ENCODE measurements around the gene KDM2A.
"Not testable (repeated sequence)": the region's sequence is repeated elsewhere in the genome, so short reads cannot be mapped to it uniquely, and the experiment has no call there.

KDM2A gene

DNA sequence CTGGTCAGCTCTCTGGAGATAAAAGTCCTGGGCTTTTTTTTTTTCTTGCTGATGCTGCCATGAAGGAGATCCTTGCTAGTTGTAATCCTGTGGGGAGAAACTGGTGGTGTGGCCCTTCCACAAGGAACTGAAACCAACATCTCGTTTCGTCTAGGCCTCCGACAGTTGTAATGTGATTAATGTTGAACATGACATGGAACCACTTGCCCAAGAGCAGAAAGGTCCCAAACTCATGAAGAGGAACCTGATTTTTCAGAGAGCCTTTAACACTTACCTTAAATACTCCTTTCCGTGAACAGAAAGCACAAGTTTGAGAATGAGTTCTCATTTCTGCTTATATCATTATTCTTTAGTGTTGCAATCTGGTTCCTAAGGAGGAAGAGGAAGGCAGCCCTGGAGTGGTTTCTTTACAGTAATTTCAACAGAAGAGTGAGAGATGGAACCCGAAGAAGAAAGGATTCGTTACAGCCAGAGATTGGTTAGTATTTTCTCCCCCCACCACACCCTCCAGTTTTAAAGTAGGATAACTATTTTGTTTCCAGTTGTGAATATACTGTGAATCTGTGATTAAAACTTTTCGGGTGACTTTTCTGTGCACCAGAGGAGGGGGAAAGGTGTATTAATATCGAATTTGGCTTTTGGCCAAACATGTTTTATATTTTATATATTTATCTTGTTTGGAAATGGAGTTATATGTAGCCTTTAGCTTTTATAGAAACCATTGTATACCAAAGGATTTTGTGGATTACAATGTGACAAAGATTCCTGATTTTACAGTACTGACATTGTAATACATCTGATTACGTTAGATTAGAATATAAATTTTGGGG lies 2.0 kb downstream of the KDM2A start:
- TF ChIP-seq, protein P1, sequence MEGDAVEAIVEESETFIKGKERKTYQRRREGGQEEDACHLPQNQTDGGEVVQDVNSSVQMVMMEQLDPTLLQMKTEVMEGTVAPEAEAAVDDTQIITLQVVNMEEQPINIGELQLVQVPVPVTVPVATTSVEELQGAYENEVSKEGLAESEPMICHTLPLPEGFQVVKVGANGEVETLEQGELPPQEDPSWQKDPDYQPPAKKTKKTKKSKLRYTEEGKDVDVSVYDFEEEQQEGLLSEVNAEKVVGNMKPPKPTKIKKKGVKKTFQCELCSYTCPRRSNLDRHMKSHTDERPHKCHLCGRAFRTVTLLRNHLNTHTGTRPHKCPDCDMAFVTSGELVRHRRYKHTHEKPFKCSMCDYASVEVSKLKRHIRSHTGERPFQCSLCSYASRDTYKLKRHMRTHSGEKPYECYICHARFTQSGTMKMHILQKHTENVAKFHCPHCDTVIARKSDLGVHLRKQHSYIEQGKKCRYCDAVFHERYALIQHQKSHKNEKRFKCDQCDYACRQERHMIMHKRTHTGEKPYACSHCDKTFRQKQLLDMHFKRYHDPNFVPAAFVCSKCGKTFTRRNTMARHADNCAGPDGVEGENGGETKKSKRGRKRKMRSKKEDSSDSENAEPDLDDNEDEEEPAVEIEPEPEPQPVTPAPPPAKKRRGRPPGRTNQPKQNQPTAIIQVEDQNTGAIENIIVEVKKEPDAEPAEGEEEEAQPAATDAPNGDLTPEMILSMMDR (IDR thresholded peaks at IDR 0.05; ENCODE audit: borderline replicate concordance, control extremely low read depth, extremely low read depth, insufficient read depth, missing control alignments) = no peak
- in situ Hi-C loops (cut with MboI; ENCODE audit: low sequenced_read_pairs, unreplicated experiment) = no loop called here
- peak; percentile 59 for DNase-seq (ENCODE audit: low spot score)

DNA sequence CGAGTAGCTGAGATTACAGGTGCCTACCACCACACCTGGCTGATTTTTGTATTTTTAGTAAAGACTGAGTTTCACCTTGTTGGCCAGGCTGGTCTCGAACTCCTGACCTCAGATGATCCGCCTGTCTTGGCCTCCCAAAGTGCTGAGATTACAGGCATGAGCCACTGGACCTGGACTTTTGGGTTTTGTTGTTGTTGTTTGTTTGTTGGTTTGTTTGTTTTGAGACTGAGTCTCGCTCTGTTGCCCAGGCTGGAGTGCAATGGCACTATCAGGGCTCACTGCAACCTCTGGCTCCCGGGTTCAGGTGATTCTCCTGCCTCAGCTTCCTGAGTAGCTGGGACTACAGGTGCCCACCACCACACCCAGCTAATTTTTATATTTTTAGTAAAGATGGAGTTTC lies 4.7 kb downstream of the KDM2A start:
- DNase-seq (ENCODE audit: low spot score); in situ Hi-C loops (cut with MboI; ENCODE audit: low sequenced_read_pairs, unreplicated experiment): not testable (repeated sequence)

DNA sequence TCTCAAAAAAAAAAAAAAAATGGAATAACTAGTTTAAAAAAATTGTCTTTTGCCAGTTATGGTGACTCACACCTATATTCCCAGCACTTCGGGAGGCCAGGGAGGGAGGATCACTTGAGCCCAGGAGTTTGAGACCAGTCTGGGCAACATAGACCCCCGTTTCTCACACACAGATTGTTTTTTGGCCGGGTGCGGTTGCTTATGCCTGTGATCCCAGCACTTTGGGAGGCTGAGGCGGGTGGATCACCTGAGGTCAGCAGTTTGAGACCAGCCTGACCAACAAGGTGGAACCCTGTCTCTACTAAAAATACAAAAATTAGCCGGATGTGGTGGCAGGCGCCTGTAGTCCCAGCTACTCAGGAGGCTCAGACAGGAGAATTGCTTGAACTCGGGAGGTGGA lies 7.2 kb downstream of the KDM2A start:
- in situ Hi-C loops (cut with MboI; ENCODE audit: low sequenced_read_pairs, unreplicated experiment); DNase-seq (ENCODE audit: low spot score): not testable (repeated sequence)

DNA sequence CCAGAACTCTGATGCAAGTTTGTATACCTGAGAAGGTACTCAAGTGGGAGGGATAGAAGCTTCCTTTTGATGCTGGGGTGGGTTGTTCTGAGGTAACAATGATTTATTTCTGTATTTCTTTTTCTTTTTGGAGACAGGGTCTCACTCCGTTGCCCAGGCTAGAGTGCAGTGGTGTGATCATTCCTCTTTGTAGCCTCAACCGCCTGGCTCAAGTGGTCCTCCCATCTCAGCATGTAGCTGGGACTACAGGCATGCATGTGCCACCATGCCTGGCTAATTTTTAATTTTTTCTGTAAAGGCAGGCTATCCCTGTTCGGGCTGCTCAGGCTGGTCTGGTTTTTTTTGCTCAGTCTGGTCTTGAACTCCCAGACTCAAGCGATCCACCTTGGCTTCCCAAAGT lies 7.9 kb downstream of the KDM2A start:
- in situ Hi-C loops (cut with MboI; ENCODE audit: low sequenced_read_pairs, unreplicated experiment) = no loop called here
- TF ChIP-seq, protein P1 (IDR thresholded peaks at IDR 0.05; ENCODE audit: borderline replicate concordance, control extremely low read depth, extremely low read depth, insufficient read depth, missing control alignments) = no peak
- DNase-seq (ENCODE audit: low spot score) = no peak

DNA sequence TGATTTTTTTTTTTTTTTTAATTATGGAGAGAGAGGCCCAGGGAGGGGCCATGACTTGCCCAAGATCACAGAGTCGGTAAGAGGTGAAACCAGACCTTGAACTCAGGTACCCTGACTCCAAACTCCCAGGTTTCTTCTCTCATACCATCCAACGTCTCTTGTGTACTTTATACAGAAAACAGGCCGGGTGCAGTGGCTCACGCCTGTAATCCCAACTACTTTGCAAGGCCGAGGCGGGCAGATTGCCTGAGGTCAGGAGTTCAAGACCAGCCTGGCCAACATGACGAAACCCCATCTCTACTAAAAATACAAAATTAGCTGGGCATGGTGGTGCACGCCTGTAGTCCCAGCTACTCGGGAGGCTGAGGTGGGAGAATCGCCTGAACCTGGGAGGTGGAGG lies 11.8 kb downstream of the KDM2A start:
- in situ Hi-C loops (cut with MboI; ENCODE audit: low sequenced_read_pairs, unreplicated experiment); DNase-seq (ENCODE audit: low spot score): not testable (repeated sequence)

DNA sequence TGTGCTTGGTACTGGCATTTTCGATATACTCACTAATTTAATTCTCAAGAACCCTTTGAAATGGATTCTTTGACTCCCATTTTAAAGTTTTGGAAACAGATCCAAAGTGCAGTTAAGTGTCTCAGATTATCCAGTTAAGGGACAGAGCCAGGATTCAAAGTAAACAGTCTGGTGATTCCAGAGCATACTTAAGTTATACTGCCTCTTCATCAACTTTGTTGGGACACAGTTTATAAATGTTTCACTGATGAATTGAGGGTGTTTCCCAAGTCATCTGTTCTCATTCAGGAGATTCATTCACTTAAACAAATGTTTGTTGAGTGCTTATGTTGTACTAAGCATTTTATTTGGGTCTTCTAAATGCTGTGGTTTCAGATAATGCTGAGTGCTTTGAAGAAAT lies 17.1 kb downstream of the KDM2A start:
- TF ChIP-seq, protein P1 (IDR thresholded peaks at IDR 0.05; ENCODE audit: borderline replicate concordance, control extremely low read depth, extremely low read depth, insufficient read depth, missing control alignments) = no peak
- in situ Hi-C loops (cut with MboI; ENCODE audit: low sequenced_read_pairs, unreplicated experiment) = no loop called here
- no peak for DNase-seq (ENCODE audit: low spot score)

DNA sequence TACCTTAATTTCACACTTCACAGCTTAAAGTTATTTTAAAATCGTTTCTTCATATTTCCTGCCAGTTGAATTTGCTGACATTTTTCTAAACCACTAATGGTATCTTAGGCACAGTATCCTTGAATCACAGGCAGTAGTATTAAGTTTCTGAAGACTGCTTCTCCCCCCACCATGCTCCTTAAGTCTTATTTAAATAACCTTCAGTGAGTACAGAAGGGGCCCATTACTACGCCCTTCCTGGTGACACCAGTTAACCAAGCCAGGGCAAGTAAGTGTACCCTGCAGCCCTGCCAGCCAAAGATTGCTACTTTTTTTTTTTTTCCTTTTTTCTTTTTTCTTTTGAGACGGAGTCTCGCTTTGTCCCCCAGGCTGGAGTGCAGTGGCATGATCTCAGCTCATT lies 19.9 kb downstream of the KDM2A start:
- DNase-seq (ENCODE audit: low spot score) = no peak
- TF ChIP-seq, protein P1 (IDR thresholded peaks at IDR 0.05; ENCODE audit: borderline replicate concordance, control extremely low read depth, extremely low read depth, insufficient read depth, missing control alignments) = no peak
- in situ Hi-C loops (cut with MboI; ENCODE audit: low sequenced_read_pairs, unreplicated experiment) = no loop called here

DNA sequence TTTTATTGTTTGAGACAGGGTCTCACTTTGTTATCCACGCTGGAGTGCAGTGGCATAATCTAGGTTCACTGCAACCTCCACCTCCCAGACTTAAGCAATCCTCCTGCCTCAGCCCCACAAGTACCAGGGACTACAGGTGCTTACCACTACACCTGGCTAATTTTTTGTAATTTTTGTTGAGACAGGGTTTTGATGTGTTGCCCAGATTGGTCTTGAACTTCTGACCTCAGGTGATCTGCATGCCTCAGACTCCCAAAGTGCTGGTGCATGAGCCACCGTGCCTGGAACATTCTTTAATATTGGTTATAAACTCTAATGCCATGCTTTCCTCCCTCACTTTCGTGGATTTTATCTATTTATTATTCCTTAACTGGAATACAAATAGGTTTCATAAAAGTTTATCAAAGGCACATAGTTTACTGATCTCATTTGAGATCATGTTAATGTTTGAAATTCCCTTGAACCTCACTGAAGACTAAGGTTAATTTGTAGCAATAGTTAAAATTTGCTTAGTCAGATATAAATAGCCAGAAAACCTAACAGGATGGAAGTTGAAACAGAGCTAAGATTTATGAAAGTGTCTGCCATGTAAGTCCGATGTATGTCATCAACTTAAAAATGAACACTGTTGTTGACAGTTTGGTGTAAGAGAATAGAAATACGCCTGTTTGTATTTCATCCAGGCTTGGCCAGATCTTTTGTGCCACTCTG lies 27.6 kb downstream of the KDM2A start:
- DNase-seq (ENCODE audit: low spot score) = no peak
- TF ChIP-seq, protein P1 (IDR thresholded peaks at IDR 0.05; ENCODE audit: borderline replicate concordance, control extremely low read depth, extremely low read depth, insufficient read depth, missing control alignments) = no peak
- in situ Hi-C loops (cut with MboI; ENCODE audit: low sequenced_read_pairs, unreplicated experiment) = no loop called here
